A549 treated with AZD2906 at 1 μM for 4 hours (cell line): ENCODE data around the gene PALS1. TPM values are rescaled to one million over a fixed set of nuclear protein-coding genes. Genes with fewer than 3 reads are reported as not detected.

ENCODE experiments used
- total RNA-seq: library from RNA; stranded (reverse); fragments of 200-300 nt; extraction: Qiagen RNA extraction; gene quantifications from 5 replicates; pipeline ENCODE4 v1.2.3, GENCODE V29; 2022

PALS1 gene
- total RNA-seq, result 13.2 to 18.0 TPM (median 14.2 TPM) in 5 replicates

GRCh38 chr14:67241411-67242167 is at the start of gene PALS1:
Gene PALS1, plus strand, starts transcription at chr14:67241435. Its CDS starts 37,736 bp downstream, at chr14:67279171.

Other genes starting within 250 kb of the PALS1 start
- 0.07 to 0.08 TPM in 2 of 5 replicates, not detected in the others for gene GARIN2, start 52.0 kb upstream of the PALS1 start, total RNA-seq
- gene ATP6V1D, start 118.4 kb downstream of the PALS1 start, total RNA-seq, result 64.3 to 114 TPM (median 65.7 TPM) in 5 replicates
- gene EIF2S1, start 118.9 kb downstream of the PALS1 start, total RNA-seq, result 218 to 362 TPM (median 230 TPM) in 5 replicates
- gene PLEK2, start 170.7 kb downstream of the PALS1 start, total RNA-seq, result 16.7 to 18.8 TPM (median 17.4 TPM) in 5 replicates
- 0.17 to 0.32 TPM (median 0.19 TPM) in 5 replicates for gene TMEM229B, start 247.3 kb downstream of the PALS1 start, total RNA-seq